ENCODE measurements around the gene UBL4B. TPM values are rescaled to one million over a fixed set of nuclear protein-coding genes. Genes with fewer than 3 reads are reported as not detected.

Gene UBL4B
- polyA plus RNA-seq, 1 donor (not counting 4 experiments of a cell fraction or from before 2014, with no cell fraction given), result not detected

DNA sequence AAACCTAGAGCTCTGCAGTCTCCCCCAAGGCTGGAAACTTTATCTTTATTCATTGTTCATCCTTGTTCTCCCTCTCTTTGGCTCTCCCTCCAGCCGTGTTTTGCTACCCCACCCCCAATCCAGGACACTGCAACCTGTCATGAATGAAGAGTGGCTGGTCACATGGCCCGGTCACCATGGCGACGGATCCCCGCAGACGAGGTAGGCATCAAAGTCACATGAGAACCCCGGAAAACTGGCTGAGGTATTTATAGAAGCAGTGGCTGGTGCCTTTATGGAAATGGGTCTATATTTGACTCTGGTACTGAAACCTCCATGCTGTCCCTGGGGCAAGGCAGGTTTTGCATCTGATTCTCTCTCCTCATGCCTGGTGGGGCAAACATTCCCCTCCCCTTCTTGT lies 24.7 kb downstream of the UBL4B start:
- DNase-seq (ENCODE audit: low read depth, low spot score) (no peak), FAIRE-seq (no peak)
- TF ChIP-seq EZH2 (IDR thresholded peaks at IDR 0.05; ENCODE audit: low read length), result no peak
- TF ChIP-seq, protein P1, sequence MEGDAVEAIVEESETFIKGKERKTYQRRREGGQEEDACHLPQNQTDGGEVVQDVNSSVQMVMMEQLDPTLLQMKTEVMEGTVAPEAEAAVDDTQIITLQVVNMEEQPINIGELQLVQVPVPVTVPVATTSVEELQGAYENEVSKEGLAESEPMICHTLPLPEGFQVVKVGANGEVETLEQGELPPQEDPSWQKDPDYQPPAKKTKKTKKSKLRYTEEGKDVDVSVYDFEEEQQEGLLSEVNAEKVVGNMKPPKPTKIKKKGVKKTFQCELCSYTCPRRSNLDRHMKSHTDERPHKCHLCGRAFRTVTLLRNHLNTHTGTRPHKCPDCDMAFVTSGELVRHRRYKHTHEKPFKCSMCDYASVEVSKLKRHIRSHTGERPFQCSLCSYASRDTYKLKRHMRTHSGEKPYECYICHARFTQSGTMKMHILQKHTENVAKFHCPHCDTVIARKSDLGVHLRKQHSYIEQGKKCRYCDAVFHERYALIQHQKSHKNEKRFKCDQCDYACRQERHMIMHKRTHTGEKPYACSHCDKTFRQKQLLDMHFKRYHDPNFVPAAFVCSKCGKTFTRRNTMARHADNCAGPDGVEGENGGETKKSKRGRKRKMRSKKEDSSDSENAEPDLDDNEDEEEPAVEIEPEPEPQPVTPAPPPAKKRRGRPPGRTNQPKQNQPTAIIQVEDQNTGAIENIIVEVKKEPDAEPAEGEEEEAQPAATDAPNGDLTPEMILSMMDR (optimal IDR thresholded peaks at IDR 0.05 in 1 of 3, IDR thresholded peaks at IDR 0.05 in 1 of 3, conservative IDR thresholded peaks at IDR 0.05 in 1 of 3; ENCODE audit: extremely low read depth in 1 of 3, insufficient read depth in 2 of 3, low read length in 3 of 3), result no peak
- H3K4me2 ChIP-seq (ENCODE audit: control insufficient read depth, extremely low read depth, insufficient read depth, low read depth, low read length), result no peak overlapping the region
- no peaks in the 10 kb centered on the region for H3K4me1 ChIP-seq (ENCODE audit: control insufficient read depth, extremely low read depth, insufficient read depth, low read length)
- H2AFZ ChIP-seq (ENCODE audit: control insufficient read depth, low read length), result no peak overlapping the region
- no peak overlapping the region for H3K27ac ChIP-seq (ENCODE audit: control insufficient read depth, insufficient read depth, low read length)
- H4K20me1 ChIP-seq (ENCODE audit: control insufficient read depth, extremely low read depth, insufficient read depth, low read length), result no peaks in the 10 kb centered on the region
- H3K9ac ChIP-seq (ENCODE audit: control insufficient read depth, extremely low read depth, insufficient read depth, low read length), result no peak overlapping the region
- H3K4me3 ChIP-seq (ENCODE audit: control insufficient read depth in 2 of 3, extremely low read depth in 1 of 3, insufficient read depth in 2 of 3, low read depth in 1 of 3, low read length in 3 of 3), result no peak overlapping the region
- dilution Hi-C loops (cut with MboI; ENCODE audit: extremely low pct_ligation_motif_present, low sequenced_read_pairs), result no loop called here
- H3K27me3 ChIP-seq (ENCODE audit: control insufficient read depth, extremely low read depth, insufficient read depth, low read length), result peaks cover 19% of the 10 kb centered on the region
- no peaks in the 10 kb centered on the region for H3K36me3 ChIP-seq (ENCODE audit: control insufficient read depth in 2 of 2, extremely low read depth in 1 of 2, insufficient read depth in 2 of 2, low read length in 2 of 2)
- no peaks in the 10 kb centered on the region for H3K9me3 ChIP-seq (ENCODE audit: control insufficient read depth, low read depth, low read length)
- no peaks in the 10 kb centered on the region for H3K9me1 ChIP-seq (ENCODE audit: control insufficient read depth, extremely low read depth, insufficient read depth, low read length)
- H3K79me2 ChIP-seq (ENCODE audit: control insufficient read depth, insufficient read depth, low read length), result no peaks in the 10 kb centered on the region

DNA sequence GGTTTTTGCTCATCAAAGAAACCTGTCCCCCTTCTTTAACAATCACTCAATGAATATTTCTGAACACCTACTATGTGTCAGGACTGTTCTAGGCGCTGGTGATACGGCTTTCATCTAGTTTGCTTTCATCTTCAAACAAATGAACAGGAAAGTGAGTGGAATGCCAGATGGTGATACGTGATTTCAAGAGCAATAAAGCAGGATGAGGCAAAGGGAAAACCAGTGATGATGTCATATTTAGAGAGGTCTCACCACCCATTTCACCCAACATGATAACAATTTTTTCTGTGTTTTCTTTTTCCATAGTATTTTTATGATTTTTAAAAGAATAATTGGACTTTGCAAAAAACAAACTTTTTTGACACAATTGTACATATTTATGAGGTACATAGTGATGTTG lies 26.7 kb downstream of the UBL4B start:
- no peak overlapping the region for H3K4me2 ChIP-seq (ENCODE audit: control insufficient read depth, extremely low read depth, insufficient read depth, low read depth, low read length)
- no peak overlapping the region for H2AFZ ChIP-seq (ENCODE audit: control insufficient read depth, low read length)
- H3K79me2 ChIP-seq (ENCODE audit: control insufficient read depth, insufficient read depth, low read length), result no peaks in the 10 kb centered on the region
- peaks cover 18% of the 10 kb centered on the region for H3K27me3 ChIP-seq (ENCODE audit: control insufficient read depth, extremely low read depth, insufficient read depth, low read length)
- H3K4me3 ChIP-seq (ENCODE audit: control insufficient read depth in 2 of 3, extremely low read depth in 1 of 3, insufficient read depth in 2 of 3, low read depth in 1 of 3, low read length in 3 of 3), result no peak overlapping the region
- no peaks in the 10 kb centered on the region for H3K9me1 ChIP-seq (ENCODE audit: control insufficient read depth, extremely low read depth, insufficient read depth, low read length)
- H3K27ac ChIP-seq (ENCODE audit: control insufficient read depth, insufficient read depth, low read length), result no peak overlapping the region
- TF ChIP-seq, protein P1 (optimal IDR thresholded peaks at IDR 0.05 in 1 of 3, IDR thresholded peaks at IDR 0.05 in 1 of 3, conservative IDR thresholded peaks at IDR 0.05 in 1 of 3; ENCODE audit: extremely low read depth in 1 of 3, insufficient read depth in 2 of 3, low read length in 3 of 3), result no peak
- TF ChIP-seq EZH2 (IDR thresholded peaks at IDR 0.05; ENCODE audit: low read length), result no peak
- no peaks in the 10 kb centered on the region for H4K20me1 ChIP-seq (ENCODE audit: control insufficient read depth, extremely low read depth, insufficient read depth, low read length)
- no peak for DNase-seq (ENCODE audit: low read depth, low spot score)
- H3K9ac ChIP-seq (ENCODE audit: control insufficient read depth, extremely low read depth, insufficient read depth, low read length), result no peak overlapping the region
- no peaks in the 10 kb centered on the region for H3K36me3 ChIP-seq (ENCODE audit: control insufficient read depth in 2 of 2, extremely low read depth in 1 of 2, insufficient read depth in 2 of 2, low read length in 2 of 2)
- no peaks in the 10 kb centered on the region for H3K9me3 ChIP-seq (ENCODE audit: control insufficient read depth, low read depth, low read length)
- no peak for FAIRE-seq
- dilution Hi-C loops (cut with MboI; ENCODE audit: extremely low pct_ligation_motif_present, low sequenced_read_pairs), result no loop called here
- H3K4me1 ChIP-seq (ENCODE audit: control insufficient read depth, extremely low read depth, insufficient read depth, low read length), result no peaks in the 10 kb centered on the region

Data from keratinocyte (primary cell).